HEK293T (cell line): ENCODE measurements around the gene PSENEN.

Experiments
- ELF4 ChIP-seq: fragments of 450-650 bp; IDR thresholded peaks from 2 replicates; pipeline ENCODE4 v1.6.1; 2017; ENCODE audit warnings: antibody characterized with exemption
- HDGF ChIP-seq: fragments of 450-650 bp; IDR thresholded peaks from 2 replicates; pipeline ENCODE4 v1.6.1; 2017; ENCODE audit warnings: antibody characterized with exemption, borderline replicate concordance
- TF ChIP-seq, protein P1 (sequence below): fragments of 450-650 bp; IDR thresholded peaks from 2 replicates; pipeline ENCODE4 v1.6.1; 2016

DNA sequence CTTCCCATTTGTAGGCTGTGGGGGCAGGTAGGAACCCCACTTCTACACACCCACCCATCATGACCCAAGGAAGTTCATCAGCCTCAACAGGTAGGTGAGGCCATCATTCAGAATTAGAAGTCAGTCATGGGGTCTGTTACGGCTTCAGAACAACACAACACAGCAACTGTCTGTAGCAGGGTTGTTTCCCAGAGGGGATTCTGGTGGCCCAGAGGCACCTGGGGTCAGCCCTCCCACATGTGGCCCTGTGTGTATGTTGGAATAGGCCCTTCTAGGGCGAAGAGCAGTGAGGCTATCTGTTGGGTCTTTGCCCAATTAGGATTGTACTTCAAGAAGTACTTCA is 6.6 kb upstream of the PSENEN start:
- no peak for TF ChIP-seq HDGF
- TF ChIP-seq, protein P1, sequence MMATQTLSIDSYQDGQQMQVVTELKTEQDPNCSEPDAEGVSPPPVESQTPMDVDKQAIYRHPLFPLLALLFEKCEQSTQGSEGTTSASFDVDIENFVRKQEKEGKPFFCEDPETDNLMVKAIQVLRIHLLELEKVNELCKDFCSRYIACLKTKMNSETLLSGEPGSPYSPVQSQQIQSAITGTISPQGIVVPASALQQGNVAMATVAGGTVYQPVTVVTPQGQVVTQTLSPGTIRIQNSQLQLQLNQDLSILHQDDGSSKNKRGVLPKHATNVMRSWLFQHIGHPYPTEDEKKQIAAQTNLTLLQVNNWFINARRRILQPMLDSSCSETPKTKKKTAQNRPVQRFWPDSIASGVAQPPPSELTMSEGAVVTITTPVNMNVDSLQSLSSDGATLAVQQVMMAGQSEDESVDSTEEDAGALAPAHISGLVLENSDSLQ: no peak
- TF ChIP-seq ELF4: no peak
